GM12874 (cell line): ENCODE data around the gene TRIM8.

Experiments used
- TF ChIP-seq, protein P1 (sequence below): IDR thresholded peaks from 2 replicates; pipeline ENCODE4 v1.5.1; 2011; ENCODE audit warnings: low read depth, mild to moderate bottlenecking, control low read depth, low read length, moderate library complexity; ENCODE audit not compliant: insufficient read depth

TRIM8 gene

DNA sequence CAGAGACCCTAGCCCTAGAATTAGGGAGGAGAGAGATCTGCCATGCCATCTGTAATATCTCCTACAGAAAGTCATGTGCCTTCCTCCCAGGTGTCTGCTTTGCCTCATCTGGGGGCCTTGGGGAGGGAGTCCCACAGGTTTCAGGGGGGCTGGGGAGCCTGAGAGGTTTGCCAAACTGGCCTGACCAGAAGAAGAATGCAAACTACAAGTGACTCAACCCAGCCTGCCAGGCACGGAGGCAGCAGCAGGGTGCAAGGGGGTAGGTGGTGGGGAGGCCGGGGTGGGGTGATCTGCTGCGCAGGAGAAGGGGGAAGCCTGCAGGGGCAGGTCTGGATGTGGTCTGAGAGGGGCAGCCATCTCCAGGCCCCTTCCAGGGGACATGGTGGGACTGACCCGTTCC lies 9.6 kb upstream of the TRIM8 start:
- TF ChIP-seq, protein P1, sequence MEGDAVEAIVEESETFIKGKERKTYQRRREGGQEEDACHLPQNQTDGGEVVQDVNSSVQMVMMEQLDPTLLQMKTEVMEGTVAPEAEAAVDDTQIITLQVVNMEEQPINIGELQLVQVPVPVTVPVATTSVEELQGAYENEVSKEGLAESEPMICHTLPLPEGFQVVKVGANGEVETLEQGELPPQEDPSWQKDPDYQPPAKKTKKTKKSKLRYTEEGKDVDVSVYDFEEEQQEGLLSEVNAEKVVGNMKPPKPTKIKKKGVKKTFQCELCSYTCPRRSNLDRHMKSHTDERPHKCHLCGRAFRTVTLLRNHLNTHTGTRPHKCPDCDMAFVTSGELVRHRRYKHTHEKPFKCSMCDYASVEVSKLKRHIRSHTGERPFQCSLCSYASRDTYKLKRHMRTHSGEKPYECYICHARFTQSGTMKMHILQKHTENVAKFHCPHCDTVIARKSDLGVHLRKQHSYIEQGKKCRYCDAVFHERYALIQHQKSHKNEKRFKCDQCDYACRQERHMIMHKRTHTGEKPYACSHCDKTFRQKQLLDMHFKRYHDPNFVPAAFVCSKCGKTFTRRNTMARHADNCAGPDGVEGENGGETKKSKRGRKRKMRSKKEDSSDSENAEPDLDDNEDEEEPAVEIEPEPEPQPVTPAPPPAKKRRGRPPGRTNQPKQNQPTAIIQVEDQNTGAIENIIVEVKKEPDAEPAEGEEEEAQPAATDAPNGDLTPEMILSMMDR = no peak

DNA sequence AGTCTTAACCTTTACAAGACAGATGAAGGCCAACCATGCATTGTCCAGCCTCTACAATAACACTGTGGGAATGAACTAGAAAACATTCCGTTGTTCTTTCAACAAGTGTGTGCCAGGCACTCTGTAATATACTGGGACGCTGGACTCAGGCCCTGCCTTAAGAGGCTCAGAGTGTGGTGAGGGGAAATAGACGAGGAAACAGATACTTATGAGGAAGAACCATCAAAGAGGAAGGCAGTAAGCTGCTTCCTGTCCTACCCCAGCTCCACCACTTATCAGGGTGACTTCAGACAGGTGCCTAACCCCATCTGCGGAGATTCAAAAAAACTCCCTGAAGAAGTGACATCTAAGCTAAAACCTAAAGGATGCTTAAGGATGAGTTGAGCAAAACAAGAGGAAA lies 8.9 kb upstream of the TRIM8 start:
- TF ChIP-seq, protein P1 = no peak

DNA sequence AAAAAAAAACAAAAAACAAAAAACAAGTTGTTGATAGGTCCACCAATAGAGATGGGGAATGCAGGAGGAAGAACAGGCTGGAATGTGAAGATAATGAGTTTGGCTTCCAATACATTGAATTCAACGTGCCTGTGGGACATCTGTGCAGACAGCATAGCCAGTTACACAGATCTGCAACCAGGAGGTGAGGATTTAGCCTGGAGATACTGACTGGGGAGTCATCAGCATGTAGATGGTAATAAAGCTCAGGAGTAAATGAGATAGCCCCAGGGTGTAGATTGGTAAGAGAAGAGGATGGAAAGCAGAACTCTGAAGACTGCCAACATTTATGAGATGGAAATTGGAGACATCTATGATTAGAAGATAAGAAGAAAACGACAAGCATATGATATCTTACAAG lies 4.7 kb upstream of the TRIM8 start:
- TF ChIP-seq, protein P1 = no peak

DNA sequence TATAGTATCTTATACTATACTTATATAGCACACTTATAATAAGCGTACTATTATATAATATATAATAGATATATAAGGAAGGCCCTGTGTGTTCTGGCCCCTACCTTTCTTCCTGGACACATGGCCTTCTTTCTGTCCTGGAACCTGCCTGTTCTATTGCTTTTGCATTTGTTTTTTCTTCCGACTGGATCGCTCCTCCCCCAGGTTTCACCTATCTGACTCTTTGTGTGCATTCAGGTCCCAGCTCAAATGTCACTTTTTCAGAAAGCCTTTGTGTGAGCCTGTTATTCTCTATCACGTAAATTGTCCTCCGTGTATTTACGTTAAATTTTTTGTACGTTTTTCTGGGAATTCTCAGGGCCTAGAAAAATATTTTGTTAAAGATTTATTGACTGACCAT lies 2.9 kb upstream of the TRIM8 start:
- TF ChIP-seq, protein P1 = no peak

DNA sequence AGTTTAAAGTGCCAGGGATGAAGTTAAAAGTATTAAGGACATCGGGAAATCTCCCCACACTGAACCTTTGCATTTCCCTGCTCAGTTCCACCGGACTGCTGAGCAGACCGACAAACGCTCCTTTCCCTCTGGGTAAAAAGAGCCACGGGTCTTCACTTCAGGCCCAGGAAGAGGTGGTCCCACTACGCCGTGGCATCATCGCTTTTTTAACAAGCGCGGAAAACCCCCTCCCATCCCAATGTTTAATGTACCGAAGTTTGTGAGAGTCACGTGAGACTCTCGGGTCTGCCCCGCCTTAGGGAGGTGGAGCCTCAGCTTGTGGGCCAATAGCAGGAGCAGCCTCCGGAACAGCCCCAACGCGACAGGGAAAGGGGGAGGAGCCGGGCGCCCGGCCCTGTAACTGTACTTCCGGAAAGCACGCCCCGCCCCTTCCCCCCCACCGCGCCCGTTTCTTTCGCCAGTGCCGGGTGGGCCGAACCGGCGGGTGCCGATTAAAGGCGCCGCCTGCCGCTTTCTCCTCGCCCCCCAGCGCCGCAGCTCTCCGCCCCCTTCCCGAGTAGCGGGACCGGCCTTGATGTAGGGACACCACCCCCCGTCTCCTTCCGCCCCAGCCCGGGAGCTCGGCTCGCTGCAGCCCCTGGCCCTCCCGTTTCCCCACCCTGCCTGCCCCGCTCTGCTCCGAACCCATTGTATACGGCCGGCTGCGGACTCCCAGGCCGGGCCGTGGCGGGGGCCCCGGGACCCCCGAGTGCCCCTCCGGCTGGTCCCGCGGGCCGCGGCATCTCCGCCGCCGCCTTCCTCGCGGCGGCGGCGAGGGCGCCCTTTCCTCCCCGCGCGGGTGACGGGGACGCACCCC lies 2.2 kb upstream of the TRIM8 start:
- TF ChIP-seq, protein P1 = no peak

DNA sequence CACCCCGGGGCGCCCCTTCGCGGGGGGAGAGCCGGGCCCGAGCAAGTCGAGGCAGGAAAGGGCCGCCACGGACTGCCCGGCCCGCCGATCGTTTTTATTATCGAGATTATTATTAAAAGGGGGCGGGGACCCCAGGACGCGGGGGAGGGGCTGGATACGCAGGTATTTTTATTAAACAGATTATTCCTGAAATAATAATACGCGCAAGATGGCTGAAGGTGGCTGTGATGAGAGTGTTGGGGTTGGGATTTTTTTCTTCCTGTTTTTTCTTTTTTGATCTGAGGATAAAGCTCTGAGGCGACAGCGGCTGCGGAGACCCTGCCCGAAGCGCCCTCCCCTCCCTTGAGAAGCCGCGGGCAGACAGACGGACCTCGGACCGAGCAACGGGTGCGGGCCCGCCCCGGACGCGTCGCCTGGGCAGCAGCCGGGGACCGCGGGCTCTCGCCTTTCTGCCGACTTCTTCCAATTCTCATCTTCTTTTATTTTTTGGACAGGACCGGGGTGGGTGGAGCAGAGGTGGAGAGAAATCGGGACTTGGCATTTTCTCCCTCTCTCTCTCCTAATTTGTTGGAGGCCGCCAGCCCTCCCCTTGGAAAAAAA lies 1.4 kb upstream of the TRIM8 start:
- TF ChIP-seq, protein P1 = no peak

DNA sequence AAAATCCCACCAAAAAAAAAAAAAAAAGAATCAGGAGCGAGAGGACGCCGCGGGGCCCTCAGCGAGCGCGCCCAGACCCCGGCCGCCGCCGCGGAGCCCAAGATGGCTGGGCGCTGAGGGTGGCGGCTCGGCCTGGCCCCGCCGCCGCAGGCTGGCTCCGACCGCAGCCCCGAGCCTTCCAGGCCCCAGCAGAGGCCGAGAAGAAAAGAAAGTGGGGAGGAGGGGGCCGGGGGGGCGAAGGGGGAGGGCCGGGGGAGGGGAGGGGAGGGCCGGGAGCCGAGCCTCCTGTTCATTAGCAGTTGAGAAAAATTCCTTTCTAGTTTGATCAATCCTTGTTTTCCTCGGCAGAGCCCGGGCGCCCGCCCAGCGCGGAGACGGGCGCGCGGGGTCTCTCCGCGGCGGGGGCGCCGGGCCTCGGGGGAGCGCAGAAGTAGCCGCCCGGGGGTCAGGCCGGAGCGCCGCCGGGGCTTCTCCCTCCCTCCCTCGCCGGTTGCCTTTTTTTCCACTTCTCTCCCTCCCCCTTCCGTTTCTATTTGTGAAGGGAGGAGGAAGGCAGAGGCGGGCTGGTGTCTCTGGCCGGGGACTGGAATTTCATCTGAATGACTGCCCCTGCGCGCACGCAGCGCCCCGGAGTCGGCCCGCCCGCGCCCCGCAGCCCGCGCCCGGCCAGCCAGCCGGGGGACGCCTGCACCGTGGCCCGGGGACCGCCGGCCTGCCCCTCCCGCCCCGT lies 778 bp upstream of the TRIM8 start:
- TF ChIP-seq, protein P1 = no peak
